Retinal pigment epithelial cell (primary cell): ENCODE results near the gene FBXO2.
A peak's percentile ranks its signal among the peaks of the same experiment; 100 is the strongest.

ENCODE experiments used
- DNase-seq: peaks from one replicate; pipeline ENCODE4 v3.0.0-alpha.2; 2010; ENCODE audit warnings: low read depth
- H3K4me3 ChIP-seq: 2 replicates; pipeline ENCODE4 v1.5.1; 2011; ENCODE audit warnings: mild to moderate bottlenecking, low read length, control low read depth, moderate library complexity
- CTCF ChIP-seq: conservative IDR thresholded peaks from 2 replicates; pipeline ENCODE4 v1.5.1; 2011; ENCODE audit warnings: low read depth, low read length, control low read depth, inconsistent platforms

The FBXO2 gene

GRCh38 chr1:11661103-11661502, 6.9 kb upstream of the FBXO2 start:
- TF ChIP-seq CTCF = no peak
- DNase-seq = no peak

GRCh38 chr1:11659748-11660147, 5.5 kb upstream of the FBXO2 start:
- DNase-seq = no peak
- no peak for TF ChIP-seq CTCF
- H3K4me3 ChIP-seq = no peak overlapping the region

More at GRCh38 chr1:11661103-11661502, 6.9 kb upstream of the FBXO2 start:
- no peak overlapping the region for H3K4me3 ChIP-seq

- TF ChIP-seq CTCF = no peak
- H3K4me3 ChIP-seq = no peak overlapping the region
- DNase-seq = no peak
These were observed 4.3 kb upstream of the FBXO2 start for GRCh38 chr1:11658542-11658941.

DNA sequence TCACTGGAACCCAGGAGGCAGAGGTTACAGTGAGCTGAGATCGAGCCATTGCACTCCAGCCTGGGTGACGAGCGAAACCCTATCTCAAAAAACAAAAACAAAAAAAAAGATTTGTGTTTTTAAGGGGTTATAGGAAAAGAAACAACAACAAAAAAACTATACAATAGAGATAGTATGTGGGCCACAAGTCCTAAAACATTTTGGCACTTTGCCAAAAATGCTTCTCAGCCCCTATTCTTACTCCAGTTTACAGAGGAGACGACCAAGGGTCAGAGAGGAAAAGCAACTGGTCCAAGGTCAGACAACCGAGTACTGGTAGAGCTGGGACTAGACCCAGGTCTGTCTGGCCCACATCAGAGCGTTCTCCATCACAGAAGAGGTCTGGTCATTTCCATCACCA, 3.4 kb upstream of the FBXO2 start:
- H3K4me3 ChIP-seq = no peak overlapping the region
- TF ChIP-seq CTCF = no peak
- no peak for DNase-seq

DNA sequence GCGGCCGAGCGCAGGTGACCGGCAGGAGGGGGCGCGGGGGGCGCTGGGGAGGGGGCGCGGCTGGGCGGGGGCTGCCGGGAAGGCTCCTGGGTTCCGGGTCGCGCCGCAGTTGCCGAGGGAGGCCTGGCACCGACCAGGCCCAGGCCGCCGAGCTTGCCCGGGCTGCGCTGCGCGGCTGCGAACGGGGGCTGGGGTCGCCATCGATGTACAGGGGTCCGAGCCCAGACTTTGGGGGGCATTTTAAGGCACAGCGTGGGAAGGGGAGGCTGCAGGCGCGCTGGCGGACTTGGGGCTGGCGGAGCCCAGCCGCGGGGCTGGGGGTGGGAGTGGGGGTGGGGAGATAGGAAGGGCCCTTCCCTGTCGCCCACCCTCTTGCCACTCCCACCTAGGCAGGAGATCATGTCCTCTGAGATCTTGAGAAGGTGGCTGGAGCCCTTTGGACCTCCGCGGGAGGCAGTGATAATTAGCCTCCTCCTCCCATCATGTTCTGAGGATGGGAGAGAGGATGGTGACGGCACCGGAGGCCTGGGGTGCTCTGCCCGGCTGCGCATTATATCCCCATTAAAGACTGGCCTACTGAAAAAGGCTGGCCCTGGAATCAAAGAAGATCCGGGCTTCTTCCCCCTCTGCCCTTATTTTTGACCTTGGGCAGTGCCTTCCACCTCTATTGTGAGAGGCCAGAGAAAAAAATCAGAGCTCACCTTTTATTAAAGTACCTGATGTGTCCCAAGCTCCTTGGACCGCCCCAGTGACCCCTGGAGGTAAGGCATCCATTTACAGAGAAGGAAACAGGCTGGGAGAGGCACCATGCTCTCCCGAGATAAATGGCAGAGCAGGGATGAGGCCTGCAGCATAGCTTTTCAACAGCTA, 945 bp upstream of the FBXO2 start:
- TF ChIP-seq CTCF = no peak
- DNase-seq = no peak
- peak overlapping the region; percentile 57 for H3K4me3 ChIP-seq

DNA sequence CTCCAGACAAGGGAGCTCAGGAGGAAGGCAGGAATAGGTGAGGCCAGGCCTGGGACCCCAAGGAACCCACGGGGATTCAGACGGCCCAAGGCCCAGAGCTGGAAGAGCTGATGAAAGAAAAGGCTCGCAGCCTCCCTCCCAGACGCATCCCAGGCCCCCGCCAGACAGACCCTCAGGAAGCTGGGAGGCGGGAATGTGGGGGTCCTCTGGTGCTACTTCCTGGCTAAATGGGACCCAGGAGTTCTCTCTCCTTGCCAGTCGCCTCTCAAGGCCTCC, 430 bp downstream of the FBXO2 start:
- TF ChIP-seq CTCF = no peak
- DNase-seq = no peak
- H3K4me3 ChIP-seq = peak overlapping the region; percentile 29

- DNase-seq = peak; percentile 38
- no peak for TF ChIP-seq CTCF
- no peak overlapping the region for H3K4me3 ChIP-seq
These were observed 948 bp downstream of the FBXO2 start for GRCh38 chr1:11653101-11653860.
